Stimulated activated CD8-positive, alpha-beta memory T cell treated with anti-CD3 and anti-CD28 coated beads, Interleukin-7, amount 100 ng/mL, for 1 hour (primary cell): ENCODE measurements around the gene SETD1B.
A peak's percentile ranks its signal among the peaks of the same experiment; 100 is the strongest.

Experiments used
- DNase-seq, 2 donors: peaks; one replicate each; pipeline ENCODE4 v3.0.0-alpha.2; 2020; ENCODE audit warnings: low read depth in 2 of 2

Gene SETD1B

DNA sequence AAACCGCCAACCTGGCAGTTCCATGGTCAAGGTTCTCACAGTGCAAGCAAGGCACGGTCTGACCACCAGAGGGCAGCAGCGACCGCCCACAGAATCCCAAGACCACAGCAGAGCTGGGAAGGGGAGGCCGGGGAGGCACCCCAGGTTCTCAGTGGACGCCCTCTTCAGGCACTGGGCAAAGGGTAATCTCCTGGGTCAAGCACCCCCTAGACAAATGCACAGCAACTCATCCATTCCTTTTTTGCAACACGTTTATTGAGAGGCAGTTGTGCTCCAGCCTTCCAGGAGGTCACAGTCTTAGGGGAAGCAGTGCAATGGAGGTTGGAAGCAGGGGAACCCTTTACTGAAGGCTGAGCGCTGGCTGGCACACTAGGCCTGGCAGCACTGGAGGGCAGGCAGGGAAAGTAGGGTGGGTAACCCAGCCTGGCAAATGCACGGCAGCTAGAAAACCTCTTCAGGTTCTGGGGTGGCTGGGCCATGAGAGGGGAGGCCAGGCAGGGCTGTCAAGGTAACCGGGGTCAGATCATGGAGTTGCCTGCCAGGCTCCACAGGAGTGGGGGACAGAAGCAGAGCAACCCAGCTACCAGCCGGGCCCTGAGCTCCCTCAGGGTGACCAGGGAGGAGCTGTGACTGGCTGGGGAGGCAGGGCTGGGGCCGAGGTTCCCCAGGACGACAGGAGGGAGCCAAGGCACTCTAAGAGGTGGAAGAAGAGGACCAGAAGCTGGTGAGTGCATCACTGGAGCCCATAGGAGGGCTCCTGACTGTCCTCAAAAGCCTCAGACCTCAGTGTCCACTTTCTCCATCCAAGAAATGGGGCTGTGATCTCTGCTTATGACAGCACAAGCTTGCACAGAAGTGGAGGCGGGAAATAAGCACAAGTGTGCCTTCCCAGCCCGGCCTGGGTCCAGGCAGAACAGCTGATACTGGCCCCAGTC lies 8.5 kb upstream of the SETD1B start:
- peak in 1 of 2 donors; percentile 78 for DNase-seq

DNA sequence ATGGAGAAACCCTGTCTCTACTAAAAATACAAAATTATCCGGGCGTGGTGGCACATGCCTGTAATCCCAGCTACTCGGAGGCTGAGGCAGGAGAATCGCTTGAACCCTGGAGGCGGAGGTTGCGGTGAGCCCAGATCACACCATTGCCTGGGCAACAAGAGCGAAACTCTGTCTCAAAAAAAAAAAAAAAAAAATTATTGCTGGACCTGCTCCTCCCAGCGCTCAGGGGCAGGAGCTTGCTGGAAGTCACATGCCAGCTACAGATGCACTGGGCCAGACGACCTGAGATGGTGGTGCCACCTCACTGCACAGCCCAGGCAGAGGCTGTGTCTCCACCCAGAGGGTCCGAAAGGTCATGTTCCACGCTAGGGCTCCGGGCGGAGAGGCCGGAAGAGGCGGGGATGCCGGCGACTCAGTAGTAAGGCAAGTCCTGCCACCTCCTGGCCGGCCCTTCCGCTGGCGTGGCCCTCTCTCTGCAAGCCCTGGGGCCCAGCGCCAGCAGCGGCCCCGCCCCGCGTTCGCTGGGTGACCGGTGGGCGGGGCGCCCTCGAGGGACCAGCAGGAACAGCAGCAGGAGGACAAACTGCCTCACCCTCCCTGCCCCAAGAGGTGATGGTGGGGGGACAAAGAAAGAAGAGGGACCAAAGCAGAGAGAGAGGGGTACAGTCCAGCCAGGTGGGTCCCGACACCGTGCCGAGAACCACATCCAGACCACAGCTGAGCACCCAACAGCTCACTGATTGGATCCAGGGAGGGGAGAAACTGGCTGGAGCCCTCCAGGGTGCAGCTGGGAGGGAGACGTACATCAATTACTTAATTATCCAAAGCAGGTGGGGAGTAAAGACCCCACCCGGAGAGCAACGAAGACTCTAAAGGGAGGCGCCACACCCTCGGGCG lies 6.7 kb upstream of the SETD1B start:
- DNase-seq, result no peak

DNA sequence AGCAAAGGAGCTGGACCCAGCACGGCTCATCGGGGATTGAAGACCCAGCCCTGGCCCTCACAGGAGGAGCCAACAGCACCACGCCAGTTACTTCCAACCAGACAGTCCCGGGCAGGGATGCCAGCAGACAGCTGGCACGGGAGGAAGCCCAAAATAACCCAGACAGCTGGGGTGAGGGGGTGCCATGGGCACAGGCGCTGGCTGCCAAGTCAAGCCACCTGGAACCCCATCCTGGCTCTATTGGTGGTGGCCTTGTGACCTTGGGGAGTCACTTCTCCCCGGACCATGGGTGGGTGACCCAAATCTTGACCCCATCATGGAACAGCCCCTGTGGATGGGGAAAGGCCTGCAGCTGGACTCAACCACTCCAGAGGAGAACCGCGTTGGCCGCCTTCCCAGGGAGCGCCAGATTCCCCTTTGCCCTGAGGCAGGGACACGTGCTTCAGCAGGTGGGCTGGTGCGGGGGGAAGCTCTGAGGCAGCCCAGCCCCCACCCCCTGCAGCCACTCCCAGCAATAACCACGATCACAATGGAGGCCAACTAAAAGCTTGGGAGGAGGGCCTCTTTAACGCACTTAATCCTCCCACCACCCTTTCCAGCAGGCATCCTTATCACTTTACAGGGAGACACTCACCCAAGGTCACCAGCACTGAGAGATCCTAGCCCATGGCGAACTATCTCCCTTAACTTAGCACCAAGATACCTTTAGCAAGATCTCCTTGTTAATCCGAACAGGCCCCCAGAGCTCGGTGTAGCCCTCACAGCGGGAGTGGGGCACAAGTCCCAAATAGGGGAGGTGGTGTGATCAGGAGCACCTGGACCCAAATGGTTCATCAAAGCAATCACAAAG lies 5.6 kb upstream of the SETD1B start:
- DNase-seq, result no peak

DNA sequence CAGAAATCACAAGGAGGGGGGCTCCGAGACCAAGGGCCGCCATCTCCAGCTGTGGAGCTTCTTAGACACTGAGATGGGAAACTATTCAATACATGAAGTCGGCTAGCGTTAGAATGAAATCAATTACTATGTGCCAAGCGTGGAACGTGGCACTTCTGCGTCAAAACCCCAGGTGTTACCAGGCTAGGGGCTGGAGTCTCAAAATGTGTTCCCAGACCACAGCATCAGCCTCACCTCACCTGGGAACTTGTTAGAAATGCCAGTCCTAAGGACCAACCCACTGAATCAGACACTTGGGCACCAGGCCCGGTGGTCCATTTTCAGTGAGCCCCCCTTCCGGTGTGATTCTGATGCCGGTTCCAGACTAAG lies 5.0 kb upstream of the SETD1B start:
- no peak for DNase-seq

- no peak for DNase-seq
Observed at GRCh38 chr12:121799156-121799841, 4.5 kb upstream of the SETD1B start.

- no peak for DNase-seq
Observed at GRCh38 chr12:121799842-121800693, 3.7 kb upstream of the SETD1B start.

- DNase-seq, result no peak
Observed at GRCh38 chr12:121800694-121801594, 2.9 kb upstream of the SETD1B start.

DNA sequence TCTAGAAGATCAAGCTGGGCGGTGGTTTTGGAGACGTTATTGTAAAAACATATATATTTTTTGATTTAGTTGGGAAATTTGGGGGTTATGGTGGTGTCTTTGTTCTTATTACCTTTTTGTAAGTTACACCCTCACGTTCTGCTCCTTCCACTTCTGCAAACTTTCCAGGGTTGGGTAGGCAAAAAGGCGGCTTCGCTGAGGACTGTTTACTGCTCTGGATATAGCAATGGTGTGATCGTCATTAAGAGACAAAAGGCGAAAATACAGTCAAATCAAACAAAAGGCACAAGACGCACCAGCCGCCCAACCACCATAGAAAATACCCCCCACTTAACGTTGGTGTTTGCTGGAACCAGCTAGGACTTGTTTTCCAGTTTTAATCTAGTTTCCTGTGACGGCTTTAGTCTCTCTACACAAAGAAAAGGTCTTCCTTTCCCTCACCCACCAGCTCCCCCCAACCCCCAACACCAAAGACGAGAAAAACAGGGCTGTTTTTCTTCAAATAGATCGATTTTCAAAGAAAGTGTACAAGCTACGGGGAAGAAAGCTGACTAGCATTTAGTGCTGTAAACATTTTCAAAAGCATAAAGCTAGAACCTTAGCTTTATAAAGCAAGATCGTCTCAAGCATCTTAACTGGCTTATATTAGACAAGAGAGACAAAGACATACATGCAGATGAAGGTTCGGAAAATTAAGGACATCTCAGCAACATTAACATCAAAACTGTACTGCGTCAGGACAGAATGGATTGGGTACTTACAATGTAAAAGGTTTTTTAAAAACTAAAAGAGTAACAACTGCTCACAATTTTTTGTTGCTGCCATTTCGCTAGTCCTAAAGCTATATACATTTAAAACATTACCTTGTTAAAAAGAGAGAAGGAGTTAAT lies 2.0 kb upstream of the SETD1B start:
- no peak for DNase-seq

GRCh38 chr12:121802485-121802842 lies 1.3 kb upstream of the SETD1B start:
- DNase-seq, result no peak

GRCh38 chr12:121802843-121803698 lies 738 bp upstream of the SETD1B start:
- DNase-seq, result peak; percentile 66 to 74

DNA sequence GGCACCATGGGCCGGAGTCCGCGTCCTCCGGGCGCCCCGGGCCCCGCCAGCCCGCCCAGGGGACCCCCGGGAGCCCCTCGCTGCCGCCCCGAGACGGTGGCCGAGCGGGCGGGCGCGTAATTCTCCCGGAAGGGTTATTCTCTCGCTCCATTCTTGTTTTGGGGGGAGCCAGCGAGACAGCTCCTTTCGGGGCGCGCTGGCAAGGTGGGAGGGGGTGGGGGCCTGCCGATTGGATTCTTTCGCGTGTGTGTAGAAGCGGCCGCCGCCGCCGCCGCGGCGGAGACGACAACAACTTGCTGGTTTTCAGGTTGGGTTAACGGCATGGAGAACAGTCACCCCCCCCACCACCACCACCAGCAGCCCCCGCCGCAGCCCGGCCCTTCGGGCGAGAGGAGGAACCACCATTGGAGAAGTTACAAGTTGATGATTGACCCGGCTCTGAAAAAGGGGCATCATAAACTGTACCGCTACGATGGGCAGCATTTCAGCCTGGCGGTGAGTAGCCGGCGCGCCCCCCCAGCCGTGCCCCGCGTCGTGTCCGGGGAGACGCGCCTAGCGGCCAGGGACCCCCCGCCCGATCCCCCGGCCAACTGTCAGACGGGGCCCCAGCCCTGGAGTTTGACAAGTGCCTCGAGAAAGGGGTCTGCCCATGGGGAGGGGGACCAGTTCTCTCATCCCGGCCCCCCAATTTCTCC lies 755 bp downstream of the SETD1B start:
- DNase-seq, result no peak

DNA sequence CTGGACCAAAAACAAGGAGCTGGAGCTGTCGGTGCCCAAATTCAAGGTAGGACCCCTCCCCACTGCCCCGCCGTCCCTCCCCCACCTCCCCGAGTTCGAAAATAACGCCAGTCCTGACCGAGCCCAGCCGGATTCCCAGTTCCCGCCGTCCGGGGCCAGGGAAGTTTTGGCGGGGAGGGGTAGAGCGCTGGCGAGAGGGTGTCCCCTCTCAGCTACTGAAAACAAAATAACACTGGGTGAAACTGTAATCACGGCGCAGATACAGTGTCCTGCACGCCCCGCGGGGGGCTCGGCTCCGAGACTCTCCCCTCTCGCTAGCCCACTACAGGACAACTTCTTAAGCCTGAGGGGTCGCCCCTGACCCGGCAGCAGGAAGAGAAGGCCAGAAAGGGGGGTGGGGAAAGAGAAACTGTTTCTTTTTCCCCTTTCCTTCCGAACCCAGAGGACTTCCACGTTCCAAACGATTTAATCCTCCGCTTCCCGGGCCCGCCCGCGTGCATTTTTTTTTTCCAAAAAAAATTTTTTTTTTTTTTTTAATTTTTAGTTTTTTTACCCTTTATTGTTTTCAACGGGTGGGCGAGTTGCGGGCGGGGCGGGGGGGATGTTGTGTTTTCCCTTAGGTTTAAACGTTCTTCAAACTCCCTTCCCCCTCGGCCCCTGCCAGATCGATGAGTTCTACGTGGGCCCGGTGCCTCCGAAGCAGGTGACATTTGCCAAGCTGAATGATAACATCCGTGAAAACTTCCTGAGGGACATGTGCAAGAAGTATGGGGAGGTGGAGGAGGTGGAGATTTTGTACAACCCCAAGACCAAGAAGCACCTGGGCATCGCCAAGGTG lies 1.6 kb downstream of the SETD1B start:
- no peak for DNase-seq

DNA sequence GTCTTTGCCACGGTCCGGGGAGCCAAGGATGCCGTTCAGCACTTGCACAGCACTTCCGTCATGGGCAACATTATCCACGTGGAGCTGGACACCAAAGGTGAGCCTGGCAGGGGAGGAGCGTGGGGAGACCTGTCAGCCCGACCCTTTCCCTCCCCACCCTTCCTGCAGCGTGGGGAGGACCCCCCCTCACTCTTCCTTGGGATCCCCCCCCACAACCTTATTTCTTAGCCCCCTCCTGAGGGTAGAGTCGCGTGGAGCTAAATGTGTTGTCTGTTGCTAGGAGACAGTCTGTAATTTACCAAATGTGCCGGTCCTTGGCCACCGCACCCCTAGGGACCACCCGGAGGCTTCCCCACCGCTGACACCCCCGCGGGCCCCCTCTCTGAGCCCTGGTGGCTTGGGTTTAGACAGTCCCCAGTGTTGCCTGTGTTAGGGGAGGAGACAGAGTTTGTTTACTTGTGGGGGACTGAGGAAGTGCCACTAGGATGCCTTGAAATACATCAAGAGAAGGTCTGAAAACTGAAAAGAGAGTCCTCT lies 2.3 kb downstream of the SETD1B start:
- no peak for DNase-seq

DNA sequence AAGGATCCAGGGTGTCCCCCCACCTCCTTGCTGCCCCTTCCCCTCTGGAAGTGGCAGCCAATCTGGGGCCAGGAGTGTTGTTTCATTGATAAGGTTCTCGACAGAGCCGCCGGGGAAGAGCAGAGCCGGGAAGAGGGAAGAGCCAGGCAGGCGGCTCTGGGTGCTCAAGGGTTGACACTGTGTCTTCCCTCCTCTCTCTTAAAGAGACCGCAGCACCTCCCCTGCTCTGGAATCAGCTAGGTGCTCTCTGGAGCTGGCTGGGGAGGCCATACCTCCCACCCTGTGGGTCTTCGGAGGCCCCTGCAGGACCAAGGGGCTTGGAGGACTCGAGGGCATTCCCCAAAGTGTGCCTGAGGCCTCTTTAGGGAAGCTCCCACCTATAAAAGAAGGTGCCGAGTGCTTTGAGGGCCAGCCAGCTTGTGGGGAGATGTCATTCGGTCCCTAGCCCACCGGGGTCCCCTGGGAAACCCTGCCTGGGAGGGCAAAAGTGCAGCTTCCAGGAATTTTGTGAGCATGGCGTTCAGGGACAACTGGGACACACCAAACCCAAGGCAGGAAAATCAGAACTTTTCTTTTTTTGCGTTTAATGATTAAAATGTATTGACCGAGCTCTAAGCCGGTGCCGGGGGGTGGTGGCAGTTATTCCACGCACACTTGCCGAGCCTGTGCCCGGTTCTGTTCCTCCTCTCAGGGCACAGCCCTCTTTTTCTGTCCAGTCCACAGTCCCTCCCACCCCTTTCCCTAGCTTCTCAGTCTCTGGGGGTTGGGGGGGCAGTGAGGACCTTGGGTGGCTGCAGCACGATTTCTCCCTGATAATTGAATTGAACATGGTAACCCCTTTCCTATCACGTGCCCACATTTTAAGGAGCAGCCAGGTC lies 3.0 kb downstream of the SETD1B start:
- DNase-seq, result no peak
